IMR-90 (cell line): ENCODE results near the gene PTPRH. TPM values are rescaled to one million over a fixed set of nuclear protein-coding genes. Genes with fewer than 3 reads are reported as not detected.

ENCODE experiments used
- ATAC-seq: fragments of 200-7000 bp; cut with Tn5 transposase; 2 replicates; pipeline ENCODE4 v1.9.1; 2020; ENCODE audit warnings: low read depth, mild to moderate bottlenecking, moderate library complexity
- BruUV-seq: library from RNA; stranded (reverse); fragments of 400-500 nt; replicated peaks from 2 replicates; lab custom pipeline; 2021; lab: Mats Ljungman, UMichigan
- CTCF ChIA-PET: fragments of 300-600 bp; formaldehyde crosslinking; extraction: SDS; loops from one replicate; lab custom pipeline; 2021; ENCODE audit warnings: antibody characterized with exemption; lab: Yijun Ruan, JAX
- POLR2A ChIA-PET: fragments of 300-600 bp; sonication (Branson Sonifier 250); formaldehyde crosslinking; loops from one replicate; lab custom pipeline; 2022; ENCODE audit warnings: antibody characterized with exemption; ENCODE audit not compliant: unreplicated experiment; lab: Charles Lee
- DNase-seq: peaks from one replicate; pipeline ENCODE4 v3.0.0; 2013
- H2AFZ ChIP-seq: replicated peaks from 2 replicates; pipeline ENCODE3; 2013; ENCODE audit warnings: low read length, mild to moderate bottlenecking; ENCODE audit not compliant: poor library complexity
- H2AK5ac ChIP-seq: 2 replicates; pipeline ENCODE4 v1.6.1; 2013; ENCODE audit warnings: low read depth, low read length, inconsistent platforms
- H2AK9ac ChIP-seq: replicated peaks from 2 replicates; pipeline ENCODE3; 2013; ENCODE audit warnings: mild to moderate bottlenecking, low read depth, low read length, moderate library complexity; ENCODE audit not compliant: poor library complexity
- H2BK120ac ChIP-seq: 2 replicates; pipeline ENCODE4 v1.6.1; 2013; ENCODE audit warnings: low read depth, low read length, inconsistent platforms
- H2BK15ac ChIP-seq: 3 replicates; pipeline ENCODE4 v1.6.1; 2013; ENCODE audit warnings: low read depth, low read length, inconsistent platforms
- H2BK20ac ChIP-seq: 2 replicates; pipeline ENCODE4 v1.6.1; 2013; ENCODE audit warnings: low read depth, mild to moderate bottlenecking, inconsistent platforms, low read length, moderate library complexity
- H2BK5ac ChIP-seq: 2 replicates; pipeline ENCODE4 v1.6.1; 2013; ENCODE audit warnings: mild to moderate bottlenecking, low read depth, low read length, inconsistent platforms; ENCODE audit not compliant: poor library complexity, severe bottlenecking
- H3K14ac ChIP-seq: replicated peaks from 2 replicates; pipeline ENCODE4 v1.6.1; 2013; ENCODE audit warnings: low read depth, low read length, inconsistent platforms
- H3K18ac ChIP-seq: 2 replicates; pipeline ENCODE4 v1.6.1; 2013; ENCODE audit warnings: low read depth, low read length, control low read depth
- H3K23ac ChIP-seq: 2 replicates; pipeline ENCODE4 v1.6.1; 2013; ENCODE audit warnings: low read depth, low read length, inconsistent platforms
- H3K27ac ChIP-seq: 2 replicates; pipeline ENCODE4 v1.5.1; 2013; ENCODE audit warnings: mild to moderate bottlenecking, control low read depth, low read length; ENCODE audit not compliant: insufficient read depth
- H3K27me3 ChIP-seq: 2 replicates; pipeline ENCODE4 v1.6.1; 2013; ENCODE audit warnings: low read length; ENCODE audit not compliant: control insufficient read depth, insufficient read depth
- H3K36me3 ChIP-seq: 2 replicates; pipeline ENCODE4 v1.6.1; 2013; ENCODE audit warnings: low read length, mixed read lengths; ENCODE audit not compliant: control insufficient read depth, insufficient read depth
- H3K4ac ChIP-seq: 2 replicates; pipeline ENCODE4 v1.6.1; 2013; ENCODE audit warnings: low read depth, low read length, inconsistent platforms
- H3K4me1 ChIP-seq: 2 replicates; pipeline ENCODE4 v1.6.1; 2013; ENCODE audit warnings: low read length, mixed read lengths; ENCODE audit not compliant: control insufficient read depth, insufficient read depth
- H3K4me2 ChIP-seq: 2 replicates; pipeline ENCODE4 v1.6.1; 2013; ENCODE audit warnings: low read depth, mild to moderate bottlenecking, control low read depth, low read length, moderate library complexity
- H3K4me3 ChIP-seq: 2 replicates; pipeline ENCODE4 v1.5.1; 2013; ENCODE audit warnings: low read depth, mild to moderate bottlenecking, control low read depth, low read length, moderate library complexity; ENCODE audit not compliant: insufficient read depth
- H3K56ac ChIP-seq: 2 replicates; pipeline ENCODE4 v1.6.1; 2013; ENCODE audit warnings: low read length, inconsistent platforms; ENCODE audit not compliant: insufficient read depth; ENCODE audit errors: extremely low read depth
- H3K79me1 ChIP-seq, 2 experiments: 2 replicates each; pipeline ENCODE4 v1.6.1; 2013; ENCODE audit warnings: low read length in 2 of 2, inconsistent platforms in 1 of 2, low read depth in 1 of 2
- H3K9ac ChIP-seq: 2 replicates; pipeline ENCODE4 v1.6.1; 2013; ENCODE audit warnings: low read depth, low read length, control low read depth
- H3K9me1 ChIP-seq: 2 replicates; pipeline ENCODE4 v1.6.1; 2013; ENCODE audit warnings: low read length, inconsistent platforms; ENCODE audit not compliant: insufficient read depth
- H3K9me3 ChIP-seq: 2 replicates; pipeline ENCODE4 v1.6.1; 2013; ENCODE audit warnings: low read length; ENCODE audit not compliant: control insufficient read depth, insufficient read depth
- H4K20me1 ChIP-seq: 2 replicates; pipeline ENCODE4 v1.6.1; 2013; ENCODE audit warnings: low read length, inconsistent platforms; ENCODE audit not compliant: insufficient read depth
- H4K5ac ChIP-seq: 2 replicates; pipeline ENCODE4 v1.6.1; 2013; ENCODE audit warnings: mild to moderate bottlenecking, low read depth, low read length, control low read depth
- H4K8ac ChIP-seq, 2 experiments: 2 replicates each; pipeline ENCODE4 v1.6.1; 2013; ENCODE audit warnings: low read depth in 2 of 2, low read length in 2 of 2, control low read depth in 1 of 2, inconsistent platforms in 1 of 2
- H4K91ac ChIP-seq: 2 replicates; pipeline ENCODE4 v1.6.1; 2013; ENCODE audit warnings: low read depth, low read length, inconsistent platforms; ENCODE audit not compliant: insufficient read depth
- BHLHE40 ChIP-seq: fragments of 150-350 bp; IDR thresholded peaks from 2 replicates; pipeline ENCODE4 v1.6.1; 2016; ENCODE audit warnings: mild to moderate bottlenecking, low read depth, low read length
- CEBPB ChIP-seq: IDR thresholded peaks from 2 replicates; pipeline ENCODE4 v1.6.1; 2012; ENCODE audit warnings: low read depth, low read length, improper control_type of control experiment
- CHD1 ChIP-seq: IDR thresholded peaks from 2 replicates; pipeline ENCODE4 v1.6.1; 2012; ENCODE audit warnings: low read depth, low read length, improper control_type of control experiment
- CTCF ChIP-seq: conservative IDR thresholded peaks from 2 replicates; pipeline ENCODE4 v1.5.1; 2012; ENCODE audit warnings: mild to moderate bottlenecking, low read depth, low read length, improper control_type of control experiment
- FOS ChIP-seq: fragments of 150-350 bp; IDR thresholded peaks from 2 replicates; pipeline ENCODE4 v1.6.1; 2016; ENCODE audit warnings: low read depth, low read length
- MAFK ChIP-seq: IDR thresholded peaks from 2 replicates; pipeline ENCODE4 v1.6.1; 2012; ENCODE audit warnings: low read depth, low read length, improper control_type of control experiment
- MAZ ChIP-seq: IDR thresholded peaks from 2 replicates; pipeline ENCODE4 v1.6.1; 2012; ENCODE audit warnings: low read depth, mild to moderate bottlenecking, low read length, improper control_type of control experiment, moderate library complexity, borderline replicate concordance
- MXI1 ChIP-seq: IDR thresholded peaks from 2 replicates; pipeline ENCODE4 v1.6.1; 2012; ENCODE audit warnings: low read depth, mild to moderate bottlenecking, low read length, moderate library complexity, borderline replicate concordance
- NFE2L2 ChIP-seq: fragments of 150-350 bp; IDR thresholded peaks from 2 replicates; pipeline ENCODE4 v1.6.1; 2016; ENCODE audit warnings: low read depth, mild to moderate bottlenecking, low read length
- POLR2A ChIP-seq: IDR thresholded peaks from 2 replicates; pipeline ENCODE4 v1.6.1; 2012; ENCODE audit warnings: mild to moderate bottlenecking, low read depth, low read length
- RAD21 ChIP-seq: IDR thresholded peaks from 2 replicates; pipeline ENCODE4 v1.6.1; 2012; ENCODE audit warnings: low read length, improper control_type of control experiment
- RCOR1 ChIP-seq: IDR thresholded peaks from 2 replicates; pipeline ENCODE4 v1.6.1; 2012; ENCODE audit warnings: mild to moderate bottlenecking, low read length, improper control_type of control experiment; ENCODE audit not compliant: insufficient replicate concordance
- USF2 ChIP-seq: fragments of 150-350 bp; IDR thresholded peaks from 2 replicates; pipeline ENCODE4 v1.6.1; 2017; ENCODE audit warnings: mild to moderate bottlenecking, antibody characterized with exemption, low read length, low read depth
- WGBS, 2 experiments: methylation state at CpG; one replicate each; pipeline versions ENCODE4 v1.1.5 to v1.1.7; 2013; ENCODE audit warnings: missing lambda C conversion rate in 2 of 2; ENCODE audit not compliant: insufficient read length in 1 of 2; ENCODE audit errors: extremely low coverage in 2 of 2; 5-methylcytosine and 5-hydroxymethylcytosine counted together
- dilution Hi-C: fragments of 300-500 bp; cut with HindIII; formaldehyde crosslinking; loops from one replicate; pipeline ENCODE4 v1.14.3; 2018; ENCODE audit warnings: low sequenced_read_pairs; ENCODE audit not compliant: unreplicated experiment
- in situ Hi-C: fragments of 300-500 bp; cut with MboI; formaldehyde crosslinking; loops from 3 replicates; pipeline ENCODE4 v1.14.3; 2019; ENCODE audit warnings: low sequenced_read_pairs, inconsistent platforms, mixed read lengths
- intact Hi-C: fragments of 100-400 bp; cut with micrococcal nuclease; formaldehyde crosslinking; loops from 2 replicates; pipeline ENCODE4 v1.10.0; 2022
- polyA plus RNA-seq, 3 experiments: library from polyadenylated mRNA; depleted of rRNA; stranded (reverse); fragments of >200 nt; gene quantifications; 2 replicates each; pipeline ENCODE4 v1.2.3, GENCODE V29; 2012; ENCODE audit warnings: low replicate concordance in 1 of 3
- total RNA-seq: library from RNA; depleted of rRNA; stranded (reverse); fragments of >200 nt; gene quantifications from 2 replicates; pipeline ENCODE4 v1.2.3, GENCODE V29; 2012
- TF ChIP-seq, protein P1 (sequence below): fragments of 150-350 bp; IDR thresholded peaks from 2 replicates; pipeline ENCODE4 v1.6.1; 2016; ENCODE audit warnings: low read depth, mild to moderate bottlenecking, low read length, moderate library complexity, borderline replicate concordance

PTPRH gene
- total and polyA plus RNA-seq, 2 of the 4 experiments (the other 2 are of a cell fraction): 1.3 to 3.4 TPM

- Histone ChIP-seq H3K4me2 (peak within 1 kb of the TSS; percentile 83), H2BK120ac (no peak within 1 kb of the TSS), H4K8ac (no peak within 1 kb of the TSS), H3K9ac (no peak within 1 kb of the TSS), H3K4ac (no peak within 1 kb of the TSS), H3K9me3 (no peaks in the 10 kb centered on the region), H3K4me3 (peak within 1 kb of the TSS; percentile 45), H3K79me1 (no peaks in the 10 kb centered on the region), H4K20me1 (no peaks in the 10 kb centered on the region), H4K91ac (no peak within 1 kb of the TSS), H3K27ac (no peak within 1 kb of the TSS), H2BK5ac (no peak within 1 kb of the TSS), H3K9me1 (peaks cover 2% of the 10 kb centered on the region; the same call in 1 of the 2 replicates), H2AFZ (peak within 1 kb of the TSS; percentile 95), H2AK9ac (peak within 1 kb of the TSS; percentile 42), H3K4me1 (no peaks in the 10 kb centered on the region), H2BK15ac (no peak within 1 kb of the TSS), H3K18ac (no peak within 1 kb of the TSS), H3K23ac (no peak within 1 kb of the TSS), H3K56ac (no peak within 1 kb of the TSS), H2AK5ac (no peak within 1 kb of the TSS), H4K5ac (no peak within 1 kb of the TSS), H3K27me3 (peaks cover 19% of the 10 kb centered on the region), H3K14ac (no peak within 1 kb of the TSS), H3K36me3 (no peaks in the 10 kb centered on the region), H2BK20ac (no peak within 1 kb of the TSS)
- ATAC-seq: peak; percentile 100
- ChIA-PET CTCF (no interaction called here), POLR2A (no interaction called here)
- WGBS, 2 experiments: 4% methylated on average over 5 of the region's 33 CpGs; no CpG with 5 or more reads in 1 of the 2 experiments
- TF ChIP-seq CEBPB: peak; percentile 71
- no peak; the same call in 1 of the 2 replicates for TF ChIP-seq USF2
- no peak for TF ChIP-seq RCOR1
- TF ChIP-seq POLR2A: no peak
- no peak; the same call in 1 of the 2 replicates for TF ChIP-seq CHD1
- peak; percentile 94 for TF ChIP-seq BHLHE40
- TF ChIP-seq MXI1: peak; percentile 59; the same call in 1 of the 2 replicates
- TF ChIP-seq CTCF: no peak
- no peak for TF ChIP-seq NFE2L2
- TF ChIP-seq FOS: peak; percentile 57; the same call in 1 of the 2 replicates
- no peak for TF ChIP-seq MAFK
- TF ChIP-seq MAZ: peak; percentile 88
- TF ChIP-seq RAD21: no peak
- TF ChIP-seq, protein P1, sequence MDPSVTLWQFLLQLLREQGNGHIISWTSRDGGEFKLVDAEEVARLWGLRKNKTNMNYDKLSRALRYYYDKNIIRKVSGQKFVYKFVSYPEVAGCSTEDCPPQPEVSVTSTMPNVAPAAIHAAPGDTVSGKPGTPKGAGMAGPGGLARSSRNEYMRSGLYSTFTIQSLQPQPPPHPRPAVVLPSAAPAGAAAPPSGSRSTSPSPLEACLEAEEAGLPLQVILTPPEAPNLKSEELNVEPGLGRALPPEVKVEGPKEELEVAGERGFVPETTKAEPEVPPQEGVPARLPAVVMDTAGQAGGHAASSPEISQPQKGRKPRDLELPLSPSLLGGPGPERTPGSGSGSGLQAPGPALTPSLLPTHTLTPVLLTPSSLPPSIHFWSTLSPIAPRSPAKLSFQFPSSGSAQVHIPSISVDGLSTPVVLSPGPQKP: no peak
- peak; percentile 96 for DNase-seq
- dilution Hi-C loops (no loop called here), in situ Hi-C loops (no loop called here), intact Hi-C loops (no loop called here)
- no TSS peak for BruUV-seq
These were observed 42.6 kb downstream of the PTPRH start, which contains the start of gene DNAAF3 for GRCh38 chr19:55166530-55167268. DNAAF3 (minus strand) TSS chr19:55166613; CDS start chr19:55166413, 200 bp downstream.
